HG03558 (cell line): ENCODE measurements around the gene RCOR1.

Experiments
- ATAC-seq: cut with Tn5 transposase; IDR thresholded peaks from one replicate; pipeline ENCODE4 v1.9.1; 2021; ENCODE audit warnings: moderate number of reproducible peaks; ENCODE audit not compliant: unreplicated experiment; ENCODE audit errors: extremely low read depth

Gene RCOR1

DNA sequence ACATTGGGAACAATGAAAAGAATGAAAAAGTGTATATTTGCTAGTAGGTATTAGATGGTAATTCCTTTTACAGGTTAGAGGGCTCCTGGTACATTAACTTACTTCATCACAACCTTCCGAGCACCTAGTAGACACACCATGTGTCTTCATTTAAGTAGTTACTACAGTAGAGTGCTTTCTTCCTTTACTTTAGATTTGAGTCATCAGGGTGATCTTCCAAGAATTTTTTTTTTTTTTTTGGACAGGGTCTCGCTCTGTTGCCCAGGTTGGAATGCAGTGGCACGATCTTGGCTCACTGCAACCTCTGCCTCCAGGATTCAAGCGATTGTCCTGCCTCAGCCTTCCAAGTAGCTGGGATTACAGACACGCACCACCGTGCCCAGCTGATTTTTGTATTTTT lies 105.1 kb downstream of the RCOR1 start:
- ATAC-seq: no peak

DNA sequence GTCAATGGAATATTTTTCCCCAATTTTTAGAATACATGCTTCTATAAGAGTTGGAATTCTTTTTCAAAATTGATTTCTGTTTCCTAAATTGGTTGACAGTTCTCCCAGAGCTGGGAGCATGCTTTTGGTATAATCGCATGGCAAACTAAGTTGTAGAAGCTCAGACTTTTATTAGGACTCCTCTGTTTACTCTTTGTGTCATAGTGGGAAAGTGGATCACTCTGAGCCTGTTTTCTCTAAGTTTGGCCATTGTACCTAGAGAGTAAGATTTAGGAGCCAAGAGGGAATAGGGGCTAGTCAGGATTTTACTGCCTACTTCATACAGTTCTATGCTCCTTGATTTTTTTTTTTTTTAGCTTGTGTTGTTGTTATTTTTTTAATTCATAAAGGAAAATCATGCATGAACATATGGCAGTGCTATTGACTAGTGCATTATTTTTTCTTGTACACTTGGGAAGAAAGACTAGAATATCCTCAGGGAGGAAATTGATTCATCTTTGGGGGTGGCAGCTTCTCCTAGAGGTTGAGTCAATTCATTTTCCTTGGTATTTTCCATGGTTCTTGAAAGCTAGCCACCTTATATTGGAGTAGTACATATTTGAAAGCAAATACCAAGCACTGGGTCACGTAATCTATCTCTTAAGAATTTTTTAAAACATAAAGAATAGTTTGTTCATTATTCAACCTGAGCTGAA lies 107.1 kb downstream of the RCOR1 start:
- no peak for ATAC-seq

DNA sequence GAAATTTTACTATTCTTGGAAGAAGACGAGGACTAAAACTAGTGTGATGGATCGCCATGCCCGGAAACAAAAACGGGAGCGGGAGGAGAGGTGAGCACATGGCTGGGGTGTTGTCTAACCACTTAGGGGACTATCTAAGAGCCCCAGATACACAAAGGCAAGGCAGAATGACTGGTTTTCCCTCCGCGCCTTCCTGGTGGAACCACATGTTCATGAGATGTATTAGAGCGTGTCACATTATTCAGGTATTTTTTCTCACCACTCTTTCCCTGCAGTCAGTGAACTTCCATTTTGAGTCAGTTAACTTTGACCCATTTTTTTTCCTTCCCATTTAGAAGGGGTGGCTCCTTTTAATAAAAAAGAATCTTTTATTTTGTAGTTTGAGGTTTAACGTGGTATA lies 116.0 kb downstream of the RCOR1 start:
- ATAC-seq: no peak

DNA sequence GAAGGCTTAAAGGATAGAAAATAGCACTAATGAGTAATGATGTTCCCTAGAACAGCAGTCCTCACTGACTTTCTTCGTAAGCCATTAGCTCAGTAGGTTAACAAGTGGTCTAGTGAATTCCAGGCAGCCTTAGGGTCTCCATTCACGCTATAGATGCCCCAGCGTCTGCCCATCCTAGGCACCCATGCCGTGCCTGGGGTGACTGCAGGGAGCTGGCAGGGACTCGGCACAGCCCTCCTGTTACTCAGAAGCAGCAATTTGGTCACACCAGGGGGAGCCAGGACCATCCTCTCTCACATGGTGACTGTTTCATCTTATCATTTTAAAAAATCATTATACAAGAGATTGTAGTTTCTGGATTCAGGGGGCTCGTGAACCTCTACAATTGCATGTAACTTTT lies 118.8 kb downstream of the RCOR1 start:
- ATAC-seq: no peak

DNA sequence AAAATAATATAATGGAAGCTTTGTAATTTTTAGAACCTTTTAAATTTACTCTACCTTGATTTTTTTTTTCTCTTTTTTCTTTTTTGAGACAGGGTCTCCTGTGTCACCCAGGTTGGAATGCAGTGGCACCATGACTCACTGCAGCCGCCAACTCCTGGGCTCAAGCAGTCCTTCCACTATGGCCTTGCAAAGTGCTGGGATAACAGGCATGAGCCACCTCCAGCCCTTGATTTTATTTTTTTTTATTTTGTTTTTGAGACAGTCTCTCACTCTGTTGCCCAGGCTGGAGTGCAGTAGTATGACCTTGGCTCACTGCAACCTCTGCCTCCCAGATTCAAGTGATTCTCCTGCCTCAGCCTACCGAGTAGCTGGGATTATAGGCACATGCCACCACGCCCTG lies 119.5 kb downstream of the RCOR1 start:
- no peak for ATAC-seq

DNA sequence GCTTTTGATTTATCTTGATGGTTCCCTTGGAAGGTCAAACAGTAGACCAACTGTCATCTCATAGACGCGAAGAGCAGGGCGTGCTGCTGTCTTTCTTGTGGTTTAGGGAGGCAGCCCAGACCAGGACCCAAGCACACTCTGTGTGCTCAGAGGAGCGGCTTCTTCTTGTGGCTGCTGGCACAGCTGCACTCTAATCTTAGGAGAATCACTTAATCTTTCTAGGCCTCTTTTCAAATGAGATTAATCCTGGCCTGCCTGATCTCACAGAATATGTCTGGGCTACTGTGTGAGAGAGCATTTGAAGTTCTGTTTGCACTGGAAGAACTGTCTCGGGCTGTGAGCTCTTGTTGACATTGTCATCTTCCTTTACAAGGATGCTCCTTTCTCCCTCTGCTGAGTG lies 124.8 kb downstream of the RCOR1 start:
- no peak for ATAC-seq

DNA sequence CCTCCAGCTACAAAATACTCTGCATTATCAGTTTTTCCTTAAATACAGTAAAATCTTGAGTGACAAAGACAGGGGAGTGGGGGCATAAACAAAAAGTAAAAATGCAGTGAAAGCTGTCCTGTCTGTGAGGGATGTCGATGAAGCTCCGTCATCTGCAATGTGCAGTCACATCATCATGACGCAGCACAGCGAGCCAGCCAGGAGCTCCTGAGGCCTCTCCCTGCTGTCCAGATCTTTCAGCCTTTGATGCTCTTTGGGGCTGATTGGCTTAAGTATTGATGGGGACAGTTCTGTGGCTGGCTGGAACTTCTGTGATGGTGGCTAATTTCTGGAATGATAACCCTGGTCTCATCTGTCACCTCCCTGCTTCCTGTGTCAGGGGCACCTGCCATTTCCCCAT lies 130.2 kb downstream of the RCOR1 start:
- no peak for ATAC-seq

DNA sequence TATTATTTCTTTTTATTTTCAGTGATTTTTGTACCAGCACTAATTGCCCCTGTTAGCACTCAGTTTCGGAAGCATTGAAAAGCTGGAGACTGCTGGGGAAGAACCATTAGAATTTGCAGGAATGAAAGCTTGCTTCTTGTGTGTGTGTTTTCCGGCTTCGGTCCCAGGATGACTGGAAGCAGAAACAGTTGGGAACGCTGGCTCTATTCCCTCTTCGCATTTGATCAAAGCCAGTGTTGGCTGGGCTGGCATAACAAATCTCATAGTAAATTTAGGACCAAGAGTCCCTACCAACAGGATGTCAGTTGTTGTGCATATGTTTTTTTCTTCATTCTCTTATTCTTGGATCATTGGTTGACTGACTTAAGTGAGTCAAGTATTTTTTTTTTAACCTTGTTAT lies 131.2 kb downstream of the RCOR1 start:
- no peak for ATAC-seq

DNA sequence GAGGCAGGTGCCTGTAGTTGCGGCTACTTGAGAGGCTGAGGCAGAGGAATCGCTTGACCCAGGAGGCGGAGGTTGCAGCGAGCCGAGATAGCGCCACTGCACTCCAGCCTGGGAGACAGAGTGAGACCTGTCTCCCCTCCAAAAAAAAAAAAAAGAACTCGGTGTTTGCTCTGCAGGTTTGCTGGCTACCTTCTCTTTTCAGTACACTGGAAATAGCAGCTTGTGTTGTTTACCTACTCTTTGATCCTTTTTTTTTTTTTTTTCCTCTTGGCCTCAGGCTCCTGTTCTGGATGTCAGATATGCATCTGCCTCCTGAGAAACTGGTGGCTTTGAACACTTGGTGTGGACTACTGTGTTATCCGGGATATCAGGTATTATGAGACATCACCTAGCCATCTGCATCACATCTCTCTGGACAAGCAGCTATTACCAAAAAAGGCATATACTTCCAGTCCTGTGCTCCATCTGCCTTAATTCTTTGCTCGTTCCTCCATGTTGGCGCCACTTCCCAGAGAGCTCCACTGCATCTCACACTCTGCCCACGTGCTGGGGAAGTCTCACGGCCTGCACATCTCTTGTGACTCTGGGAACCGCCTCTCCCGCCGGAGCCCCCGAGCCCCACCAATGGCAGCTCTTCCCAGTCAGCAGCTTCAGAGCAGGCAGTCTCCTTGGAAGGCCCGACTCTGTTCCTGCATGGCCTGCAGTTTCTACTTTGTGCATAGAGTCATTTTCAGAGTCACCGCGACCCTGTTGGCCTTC lies 133.9 kb downstream of the RCOR1 start:
- ATAC-seq: no peak

DNA sequence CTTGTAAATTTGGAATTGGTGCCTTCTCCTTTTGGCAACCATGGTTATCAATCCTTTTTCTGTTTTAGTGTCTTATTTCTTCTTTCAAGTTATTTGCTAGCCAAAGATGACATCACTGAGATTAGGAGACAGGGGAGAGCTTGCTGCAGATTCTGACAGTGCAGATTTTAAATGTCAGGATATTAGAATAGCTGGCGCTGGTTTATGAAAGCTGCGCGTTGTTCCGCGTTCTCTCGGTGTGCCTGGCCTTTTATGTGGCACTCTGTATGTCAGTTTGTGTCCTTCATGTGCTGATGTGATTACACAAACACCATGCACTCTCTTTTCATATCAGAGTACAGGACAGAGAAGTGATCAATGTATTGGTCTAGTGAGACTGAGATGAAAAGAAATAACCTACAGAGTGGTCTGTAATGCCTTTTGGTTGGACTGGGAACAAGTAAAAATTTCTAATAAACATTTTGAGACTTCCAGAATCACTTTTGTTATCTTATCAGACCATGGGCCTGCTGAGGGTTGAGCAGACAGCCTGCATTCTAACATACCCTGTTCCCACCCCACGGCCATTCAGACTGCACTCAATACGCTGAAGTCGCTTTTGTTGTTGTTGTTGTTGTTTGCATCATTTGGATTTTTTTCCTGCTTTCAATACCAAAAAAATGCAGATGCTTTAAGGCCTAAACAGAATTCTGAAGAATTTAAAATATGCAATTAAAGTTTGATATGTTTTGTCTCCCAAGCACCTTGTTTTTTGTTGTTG lies 135.1 kb downstream of the RCOR1 start:
- ATAC-seq: no peak

DNA sequence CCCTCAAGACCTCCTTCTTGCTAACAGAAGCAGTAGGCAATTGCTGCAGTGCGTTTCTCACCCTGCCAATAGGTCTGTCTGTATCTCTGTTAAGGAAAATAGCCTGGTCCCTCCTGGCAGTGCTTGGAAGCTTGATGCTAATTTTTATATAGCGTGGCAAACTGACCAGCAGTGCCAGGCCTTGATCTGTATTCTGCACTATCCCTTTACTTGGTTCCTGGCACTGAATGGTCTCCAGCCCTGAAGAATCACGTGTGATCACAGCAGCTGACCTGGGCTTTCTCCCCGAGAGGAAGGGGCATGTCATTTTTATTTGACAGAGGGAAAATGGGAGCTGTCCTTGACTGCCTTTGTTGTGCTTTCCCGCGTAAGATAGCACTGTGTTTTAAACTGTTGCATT lies 136.1 kb downstream of the RCOR1 start:
- ATAC-seq: no peak

DNA sequence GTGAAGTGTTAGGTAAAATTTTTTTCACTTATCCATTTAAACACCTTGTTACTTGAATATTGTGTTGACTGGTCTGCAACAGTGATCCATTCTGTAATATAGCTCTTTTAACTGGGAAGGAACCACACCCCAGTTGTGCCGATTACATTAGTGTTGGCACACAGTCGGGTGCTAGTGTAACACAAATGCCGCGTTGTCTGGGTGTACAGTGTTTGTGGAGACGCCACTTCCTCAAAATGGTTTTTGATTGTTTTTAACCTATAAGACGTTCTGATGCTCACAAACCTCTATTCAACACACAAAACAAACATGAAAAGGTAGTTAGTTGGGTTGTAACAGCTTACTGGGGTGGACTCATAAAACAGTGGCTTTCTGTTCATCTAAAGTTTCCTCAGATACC lies 136.8 kb downstream of the RCOR1 start:
- ATAC-seq: no peak

DNA sequence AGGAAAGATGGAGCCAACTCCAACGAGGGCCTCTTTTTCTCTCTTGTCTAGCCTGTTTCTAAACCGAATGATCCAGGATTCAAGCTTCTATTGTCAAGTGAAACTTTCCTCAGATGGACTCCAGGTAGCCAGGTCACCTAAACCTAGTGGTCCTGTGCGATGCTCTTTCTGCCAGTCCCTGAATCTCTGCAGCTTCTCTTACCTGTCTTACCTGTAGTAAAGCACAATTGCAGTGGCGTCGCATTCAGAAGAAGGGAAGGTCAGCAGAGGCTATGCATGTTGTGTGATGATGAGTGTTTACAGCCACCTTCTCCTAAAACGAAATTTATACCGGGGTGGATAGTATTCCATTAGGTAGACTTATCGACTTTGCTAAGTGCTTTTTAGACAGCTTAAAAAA lies 137.4 kb downstream of the RCOR1 start:
- ATAC-seq: no peak

DNA sequence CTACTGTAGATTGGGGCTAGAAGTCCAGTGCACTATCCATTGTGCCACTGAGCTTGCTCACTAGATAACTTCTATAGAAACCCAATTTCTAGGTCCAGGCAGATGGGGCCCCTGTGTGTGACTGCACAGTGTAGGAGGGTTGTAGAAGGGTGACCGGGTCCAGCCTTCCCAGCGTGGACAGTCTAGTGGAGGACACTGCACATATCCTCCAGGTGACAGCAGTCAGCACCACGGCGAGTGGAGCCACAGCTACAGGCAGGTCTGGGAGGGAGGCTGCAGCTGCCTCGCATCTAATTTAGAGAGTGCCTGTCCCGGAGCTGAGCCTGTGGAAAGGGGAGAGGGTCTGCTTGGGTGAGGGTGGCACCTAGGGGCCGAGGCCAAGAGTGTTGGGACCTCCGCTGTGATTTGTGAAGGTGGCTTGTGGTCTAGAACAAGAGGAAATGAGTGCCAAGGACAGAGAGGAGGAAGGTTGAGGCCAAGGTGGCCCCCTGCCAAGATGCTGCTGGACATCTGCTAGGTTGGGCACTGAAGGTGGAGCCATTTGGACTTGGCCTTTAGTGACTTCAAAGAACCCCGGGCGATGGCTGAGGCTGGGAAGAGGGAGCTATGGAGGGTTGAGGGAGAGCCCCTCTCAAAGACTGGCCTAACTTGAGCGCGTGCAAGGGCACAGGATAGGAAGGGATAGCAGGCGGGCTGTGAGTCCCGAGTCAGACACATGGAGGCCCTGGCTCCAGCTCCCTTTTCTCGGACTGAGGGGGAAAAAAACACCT lies 138.8 kb downstream of the RCOR1 start:
- no peak for ATAC-seq

DNA sequence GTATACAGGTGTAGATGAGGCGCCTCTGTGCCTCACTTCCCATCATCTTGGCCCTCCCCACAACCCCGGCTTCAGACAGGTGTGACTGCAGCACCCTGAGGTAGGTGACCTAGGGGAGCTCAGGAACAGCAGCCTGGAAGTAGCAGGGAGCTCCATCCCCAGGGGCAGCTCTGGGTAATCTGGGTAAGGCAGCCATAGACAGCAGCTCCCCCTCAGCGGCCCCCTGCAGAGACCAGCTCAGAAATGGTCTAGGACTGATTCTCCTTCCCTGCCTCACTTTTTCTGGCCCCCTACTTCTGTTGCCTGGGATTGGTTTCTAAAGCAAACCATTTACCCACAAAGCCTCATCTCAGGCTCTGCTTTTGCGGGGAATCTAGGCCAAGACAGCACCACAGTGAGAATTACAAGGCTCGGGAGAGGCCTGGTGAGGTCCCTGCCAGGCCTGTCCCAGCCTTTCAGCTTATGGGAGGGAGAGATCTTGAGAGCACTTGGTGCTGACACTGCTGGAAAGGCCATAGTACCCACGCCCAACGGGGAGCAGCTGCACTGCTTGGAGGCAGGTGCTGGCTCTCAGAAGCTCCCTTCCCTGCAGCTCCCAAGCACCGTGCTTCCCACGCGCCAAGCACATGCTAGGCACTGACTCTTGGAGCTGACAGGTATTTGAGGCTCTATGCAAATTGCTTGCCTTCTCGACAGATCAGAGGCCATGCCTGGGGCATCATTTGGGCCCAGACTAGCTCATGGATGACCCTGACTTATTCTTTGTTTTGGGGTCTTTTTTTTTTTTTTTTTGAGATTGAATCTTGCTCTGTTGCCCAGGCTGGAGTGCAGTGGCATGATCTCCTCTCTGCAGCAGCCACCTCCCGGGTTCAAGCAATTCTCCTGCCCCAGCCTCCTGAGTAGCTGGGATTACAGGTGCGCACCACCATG lies 139.7 kb downstream of the RCOR1 start:
- ATAC-seq: no peak

DNA sequence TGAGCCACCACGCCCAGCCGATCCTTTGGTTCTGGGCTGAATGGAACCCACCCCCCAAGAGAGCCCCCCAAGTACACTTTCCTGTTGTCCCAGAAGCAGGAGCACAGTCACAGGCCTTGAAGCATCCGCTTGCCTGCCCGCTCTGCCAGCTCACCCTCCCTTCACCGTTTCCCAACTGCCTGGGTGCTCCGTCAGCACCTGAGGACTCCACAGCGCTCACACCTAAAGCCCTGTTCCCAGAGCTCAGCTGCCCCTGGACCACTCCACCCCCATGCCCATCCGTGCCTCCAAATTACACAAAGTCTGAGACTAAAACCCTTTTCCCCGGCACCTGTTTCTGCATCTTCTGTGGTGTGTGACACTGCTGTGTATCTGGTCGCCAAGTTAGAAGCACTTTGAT lies 140.5 kb downstream of the RCOR1 start:
- no peak for ATAC-seq

DNA sequence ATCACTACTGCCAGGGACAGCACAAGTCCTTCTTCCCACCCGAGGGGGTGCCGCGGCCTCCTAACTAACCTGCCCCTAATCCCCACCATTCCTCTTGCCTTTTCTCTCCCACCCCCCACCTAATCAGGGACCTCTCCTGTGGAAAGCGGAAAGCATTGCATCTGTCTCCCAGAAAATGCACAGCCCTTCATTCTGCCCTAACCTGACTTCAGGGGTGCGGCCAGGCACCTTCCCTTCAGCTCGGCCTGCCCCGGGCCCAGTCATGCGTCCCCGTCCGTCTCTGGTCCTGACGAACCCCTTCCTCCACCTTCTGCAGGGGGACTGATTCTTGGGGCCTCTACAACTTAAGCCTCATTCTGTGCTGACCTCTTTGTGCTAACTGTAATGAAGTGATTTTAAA lies 140.9 kb downstream of the RCOR1 start:
- no peak for ATAC-seq

DNA sequence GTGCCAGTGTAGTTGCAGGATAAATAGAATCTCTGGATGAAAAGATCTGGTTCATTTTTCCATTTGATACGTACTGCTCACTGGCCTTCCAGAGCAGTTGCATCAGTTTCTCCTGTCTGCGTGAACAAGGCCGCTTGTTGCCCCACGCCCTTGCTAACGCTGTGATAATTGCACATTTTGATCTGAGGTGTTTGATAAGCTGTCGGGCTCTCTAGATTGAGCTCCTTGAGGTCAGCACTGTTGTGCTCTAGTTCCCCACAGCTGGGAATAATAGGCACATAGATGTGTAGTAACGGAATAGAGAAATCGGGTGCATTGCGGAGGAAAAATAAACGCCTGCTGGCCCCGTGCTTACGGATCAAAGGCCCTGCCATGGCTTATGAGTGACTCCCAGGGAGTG lies 142.0 kb downstream of the RCOR1 start:
- ATAC-seq: no peak

DNA sequence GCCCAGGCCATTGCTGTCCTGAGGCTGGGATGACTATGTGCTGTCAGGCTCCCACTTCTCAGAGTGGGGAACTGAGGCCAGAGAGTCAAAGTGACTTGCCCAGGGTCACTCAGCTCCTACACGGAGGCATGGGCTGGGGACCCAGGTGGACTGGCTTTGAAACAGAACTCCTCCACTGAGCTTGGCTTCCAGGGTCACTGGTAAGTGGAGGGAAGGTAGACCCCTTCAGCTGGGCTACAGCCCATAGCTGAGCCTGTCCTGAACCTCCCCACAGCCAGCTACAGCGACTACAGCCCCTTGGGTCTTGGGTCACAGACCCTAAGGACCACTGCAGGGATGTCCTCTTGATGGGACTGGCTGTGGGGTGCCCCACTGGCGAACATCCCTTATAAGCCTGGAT lies 144.5 kb downstream of the RCOR1 start:
- no peak for ATAC-seq
